ENCODE results near the gene GATA2. TPM values are rescaled to one million over a fixed set of nuclear protein-coding genes. Genes with fewer than 3 reads are reported as not detected.

The GATA2 gene
- total RNA-seq, 1 donor from 2014 or later: 11.1 TPM

- DNase-seq (ENCODE audit: low read depth, low spot score): no peak
Observed at GRCh38 chr3:128473737-128474136, 19.3 kb downstream of the GATA2 start.

- DNase-seq (ENCODE audit: low read depth, low spot score): no peak
Observed at GRCh38 chr3:128473180-128473519, 19.9 kb downstream of the GATA2 start.

- DNase-seq (ENCODE audit: low read depth, low spot score): no peak
Observed at GRCh38 chr3:128472449-128473179, 20.4 kb downstream of the GATA2 start.

GRCh38 chr3:128471720-128472119, 21.3 kb downstream of the GATA2 start:
- no peak for DNase-seq (ENCODE audit: low read depth, low spot score)

GRCh38 chr3:128471110-128471509, 21.9 kb downstream of the GATA2 start:
- DNase-seq (ENCODE audit: low read depth, low spot score): no peak

- DNase-seq (ENCODE audit: low read depth, low spot score): no peak
Observed at GRCh38 chr3:128470134-128470899, 22.7 kb downstream of the GATA2 start.

- DNase-seq (ENCODE audit: low read depth, low spot score): no peak
Observed at GRCh38 chr3:128469556-128469955, 23.4 kb downstream of the GATA2 start.

- no peak for DNase-seq (ENCODE audit: low read depth, low spot score)
Observed at GRCh38 chr3:128468791-128469527, 24.0 kb downstream of the GATA2 start.

- no peak for DNase-seq (ENCODE audit: low read depth, low spot score)
Observed at GRCh38 chr3:128468285-128468790, 24.7 kb downstream of the GATA2 start.

GRCh38 chr3:128466840-128467541, 26.0 kb downstream of the GATA2 start, which contains the start of gene DNAJB8:
TSS of gene DNAJB8 (minus strand) at chr3:128466890. CDS start at chr3:128463245, 3,645 bp downstream.
- DNase-seq (ENCODE audit: low read depth, low spot score): no peak

- DNase-seq (ENCODE audit: low read depth, low spot score): no peak
Observed at GRCh38 chr3:128464702-128465101, 28.3 kb downstream of the GATA2 start.

- DNase-seq (ENCODE audit: low read depth, low spot score): no peak
Observed at GRCh38 chr3:128464188-128464587, 28.8 kb downstream of the GATA2 start.

GRCh38 chr3:128463771-128464170, 29.2 kb downstream of the GATA2 start:
- no peak for DNase-seq (ENCODE audit: low read depth, low spot score)

GRCh38 chr3:128463354-128463753, 29.6 kb downstream of the GATA2 start:
- DNase-seq (ENCODE audit: low read depth, low spot score): no peak

GRCh38 chr3:128462931-128463330, 30.1 kb downstream of the GATA2 start:
- DNase-seq (ENCODE audit: low read depth, low spot score): no peak

GRCh38 chr3:128462341-128462910, 30.6 kb downstream of the GATA2 start:
- DNase-seq (ENCODE audit: low read depth, low spot score): no peak

- DNase-seq (ENCODE audit: low read depth, low spot score): no peak
Observed at GRCh38 chr3:128461731-128462130, 31.3 kb downstream of the GATA2 start.

GRCh38 chr3:128459461-128459820, 33.6 kb downstream of the GATA2 start:
- DNase-seq (ENCODE audit: low read depth, low spot score): no peak

- DNase-seq (ENCODE audit: low read depth, low spot score): no peak
Observed at GRCh38 chr3:128458746-128459460, 34.1 kb downstream of the GATA2 start.

GRCh38 chr3:128457937-128458336, 35.1 kb downstream of the GATA2 start:
- DNase-seq (ENCODE audit: low read depth, low spot score): no peak

Measured in pulmonary artery endothelial cell (primary cell).